GM11168 (cell line): ENCODE measurements around the gene AOPEP.
"Not testable (repeated sequence)": the region's sequence is repeated elsewhere in the genome, so short reads cannot be mapped to it uniquely, and the experiment has no call there.

Experiments
- in situ Hi-C: fragments of 300-500 bp; cut with MboI; formaldehyde crosslinking; loops from one replicate; pipeline ENCODE4 v1.12.0; 2022; ENCODE audit warnings: low sequenced_read_pairs; ENCODE audit not compliant: unreplicated experiment

The AOPEP gene

DNA sequence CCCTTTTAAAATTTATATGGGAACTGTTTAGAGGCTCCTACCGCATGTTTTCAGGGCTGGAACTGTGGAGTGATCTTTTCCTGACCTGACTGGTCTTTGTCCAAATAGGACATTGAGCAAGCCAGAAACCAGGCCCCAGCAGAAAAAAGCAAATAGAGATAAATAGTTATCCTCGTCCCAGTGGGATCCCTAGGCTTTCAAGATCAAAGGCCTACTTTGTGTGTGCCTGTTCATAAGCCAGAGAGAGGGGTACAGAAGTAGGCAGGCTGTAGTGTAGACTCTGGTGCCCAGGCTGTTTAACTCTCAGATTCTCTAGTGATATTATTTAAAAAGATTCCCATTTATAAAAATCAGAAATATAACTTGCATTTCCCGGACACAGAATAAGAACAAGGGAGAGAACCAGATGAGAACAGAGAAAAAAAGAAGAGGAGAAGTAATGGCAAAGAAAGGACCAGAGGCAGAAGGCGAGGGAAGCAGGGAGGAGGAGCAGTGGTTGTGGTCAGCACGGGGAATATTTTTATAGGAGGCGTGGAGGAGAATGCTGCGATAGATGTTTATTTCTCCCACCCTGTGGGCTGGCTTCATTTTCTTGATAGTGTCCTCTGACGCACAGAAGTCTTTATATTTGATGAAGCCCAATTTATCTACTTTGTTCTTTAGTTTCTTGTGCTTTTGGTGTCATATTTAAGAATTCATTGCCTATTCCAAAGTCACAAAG is 101.2 kb downstream of the AOPEP start:
- in situ Hi-C loops, result no loop called here

DNA sequence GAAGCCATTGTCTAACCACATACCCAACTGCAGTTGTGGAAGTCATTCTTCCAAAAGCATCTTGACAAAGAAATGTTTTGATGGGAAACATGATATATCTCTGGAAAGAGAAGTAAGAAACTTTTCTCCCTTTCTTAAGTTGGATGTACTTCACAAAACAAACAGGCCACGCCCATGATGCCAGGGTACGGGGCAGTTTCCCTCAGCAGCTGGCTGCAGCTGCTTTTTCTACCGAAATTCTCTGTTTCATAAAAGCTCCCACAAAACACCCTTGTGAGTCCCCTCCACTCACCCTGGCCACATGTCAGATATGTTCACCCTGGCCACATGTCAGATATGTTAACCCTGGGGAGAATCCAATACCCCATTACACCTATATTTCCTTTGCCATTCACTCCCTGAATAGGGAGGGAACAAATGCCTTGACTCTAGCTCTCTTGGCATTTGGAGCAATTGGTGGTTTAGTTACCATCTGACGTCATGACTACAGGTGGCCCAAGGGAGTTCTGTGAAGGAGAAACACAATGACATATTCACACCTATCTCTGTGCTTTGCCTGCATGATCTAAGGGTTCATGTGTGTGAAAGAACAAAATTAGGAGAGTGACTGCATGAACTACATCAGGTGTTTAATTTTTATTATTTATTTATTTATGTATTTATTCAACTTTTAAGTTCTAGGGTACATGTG is 103.0 kb downstream of the AOPEP start:
- in situ Hi-C loops, result no loop called here

DNA sequence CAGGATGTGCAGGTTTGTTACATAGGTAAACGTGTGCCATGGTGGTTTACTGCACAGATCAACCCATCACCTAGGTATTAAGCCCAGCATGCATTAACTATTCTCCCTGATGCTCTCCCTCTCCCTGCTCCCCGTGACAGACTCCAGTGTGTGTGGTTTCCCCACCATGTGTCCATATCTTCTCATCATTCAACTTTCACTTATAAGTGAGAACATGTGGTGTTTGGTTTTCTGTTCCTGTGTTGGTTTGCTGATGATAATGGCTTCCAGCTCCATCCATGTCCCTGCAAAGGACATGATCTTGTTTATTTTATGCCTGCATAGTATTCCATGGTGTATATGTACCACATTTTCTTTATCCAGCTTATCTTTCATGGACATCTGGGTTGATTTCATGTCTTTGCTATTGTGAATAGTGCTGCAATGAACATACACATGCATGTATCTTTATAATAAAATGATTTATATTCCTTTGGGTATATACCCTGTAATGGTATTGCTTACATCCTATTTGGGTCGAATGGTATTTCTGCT is 103.6 kb downstream of the AOPEP start:
- in situ Hi-C loops, result not testable (repeated sequence)

DNA sequence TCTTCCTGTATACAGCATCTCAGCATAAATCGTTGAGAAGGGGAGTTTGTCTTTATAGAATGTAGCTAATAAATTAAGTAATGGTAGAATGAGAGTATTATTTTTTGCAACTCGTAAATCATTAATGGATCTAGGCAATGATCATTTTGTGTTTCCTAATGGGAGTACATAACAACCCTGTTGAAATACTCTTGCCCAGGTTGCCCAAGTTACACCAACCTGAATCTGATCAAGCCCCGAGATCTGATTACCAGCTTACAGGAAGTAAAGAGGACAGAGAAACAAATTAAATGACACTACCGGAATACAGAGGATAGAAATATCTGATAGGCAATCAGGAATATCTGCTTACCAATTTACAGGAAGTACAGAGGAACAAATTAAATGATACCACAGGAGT is 107.3 kb downstream of the AOPEP start:
- in situ Hi-C loops, result no loop called here

- in situ Hi-C loops, result no loop called here
Measured at GRCh38 chr9:94837404-94837803, 110.9 kb downstream of the AOPEP start.

GRCh38 chr9:94839398-94839797 is 112.9 kb downstream of the AOPEP start:
- in situ Hi-C loops, result no loop called here

- in situ Hi-C loops, result no loop called here
Measured at GRCh38 chr9:94840738-94841137, 114.2 kb downstream of the AOPEP start.

DNA sequence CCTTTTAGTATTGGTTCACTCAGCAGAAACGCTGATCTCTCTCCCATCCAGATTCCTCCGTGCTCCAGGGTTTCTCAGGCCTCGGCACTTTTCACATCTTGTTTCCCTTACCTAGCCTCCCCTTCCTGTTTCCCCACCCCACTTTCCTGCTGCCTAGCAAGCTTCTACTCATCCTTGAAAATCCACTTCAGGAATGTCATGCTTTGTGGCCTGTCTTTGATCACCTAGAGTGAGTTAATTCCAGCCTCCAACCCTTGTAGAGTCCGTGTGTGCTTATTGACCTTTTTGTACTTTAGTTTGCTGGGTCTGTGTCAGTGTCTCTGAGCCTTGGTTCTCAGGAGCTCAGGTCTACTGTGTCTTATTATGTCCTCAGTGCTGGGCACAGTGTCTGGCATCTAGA is 116.6 kb downstream of the AOPEP start:
- in situ Hi-C loops, result no loop called here

DNA sequence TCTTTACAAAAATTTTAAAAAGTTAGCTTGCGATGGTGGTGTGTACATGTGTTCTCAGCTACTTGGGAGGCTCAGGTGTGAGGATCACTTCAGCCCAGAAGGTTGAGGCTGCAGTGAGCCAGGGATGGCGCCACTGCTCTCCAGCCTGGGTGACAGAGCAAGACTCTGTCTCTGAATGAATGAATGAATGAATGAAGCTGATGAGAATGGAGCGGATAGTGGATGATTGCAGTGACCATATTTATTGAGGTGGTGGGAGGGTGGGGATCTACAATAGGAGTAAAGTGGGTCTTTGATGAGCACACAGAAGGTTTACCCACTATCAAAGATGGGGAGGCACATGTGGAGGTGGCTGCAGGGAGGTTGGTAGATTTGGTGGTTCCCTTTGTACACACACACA is 120.2 kb downstream of the AOPEP start:
- in situ Hi-C loops, result no loop called here

DNA sequence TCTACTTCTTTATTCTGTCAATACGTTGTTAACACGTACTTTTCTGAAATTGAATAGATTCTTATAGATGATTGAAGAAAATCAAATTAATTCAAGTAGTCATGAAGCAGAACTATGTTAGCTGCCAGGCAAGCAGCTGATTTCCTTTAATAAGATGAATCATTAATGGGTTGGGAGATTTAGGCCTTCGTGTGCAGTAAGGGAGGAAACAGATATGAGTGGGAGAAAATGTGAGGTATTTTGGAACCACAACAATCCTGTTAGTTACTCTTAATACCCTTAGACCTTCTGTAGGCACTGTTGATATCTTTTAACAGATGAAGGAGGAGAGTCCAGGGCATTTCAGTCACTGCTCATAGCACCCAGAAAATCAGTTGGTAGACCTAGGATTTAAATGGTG is 121.0 kb downstream of the AOPEP start:
- in situ Hi-C loops, result no loop called here

DNA sequence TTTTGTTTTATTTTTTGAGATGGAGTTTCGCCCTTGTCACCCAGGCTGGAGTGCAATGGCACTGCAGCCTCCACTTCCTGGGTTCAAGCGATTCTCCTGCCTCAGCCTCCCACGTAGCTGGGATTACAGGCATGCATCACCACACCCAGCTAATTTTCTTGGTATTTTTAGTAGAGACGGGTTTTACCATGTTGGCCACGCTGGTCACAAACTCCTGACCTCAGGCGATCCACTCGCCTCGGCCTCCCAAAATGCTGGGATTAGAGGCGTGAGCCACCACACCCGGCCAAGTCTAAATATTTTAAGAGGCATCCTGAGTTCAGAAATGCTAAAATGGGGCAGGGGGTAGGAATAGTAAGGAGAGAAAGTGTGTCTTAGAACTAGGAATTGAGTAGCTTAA is 122.3 kb downstream of the AOPEP start:
- in situ Hi-C loops, result not testable (repeated sequence)

GRCh38 chr9:94850540-94851434 is 124.3 kb downstream of the AOPEP start:
- in situ Hi-C loops, result no loop called here

GRCh38 chr9:94851467-94851866 is 125.0 kb downstream of the AOPEP start:
- in situ Hi-C loops, result no loop called here

DNA sequence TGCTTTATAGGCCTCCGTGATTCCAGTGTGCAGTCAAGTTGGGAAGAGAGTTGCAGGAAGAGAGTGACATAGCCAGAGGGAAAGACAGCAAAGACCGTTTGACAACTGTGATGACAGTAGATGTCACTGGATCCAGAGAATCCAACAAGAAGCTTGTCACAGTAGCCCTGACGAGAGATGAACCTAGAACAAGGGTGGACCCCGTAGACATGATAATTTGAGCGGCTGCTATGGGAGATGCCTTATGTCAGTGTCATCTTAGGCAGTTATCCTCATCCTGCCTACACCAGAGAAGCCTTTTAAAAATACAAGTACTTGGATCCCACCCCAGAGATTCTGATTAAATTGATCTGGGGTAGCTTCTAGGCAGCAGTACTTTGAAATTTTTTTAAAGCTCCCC is 125.4 kb downstream of the AOPEP start:
- in situ Hi-C loops, result no loop called here

- in situ Hi-C loops, result no loop called here
Measured at GRCh38 chr9:94852373-94852772, 125.9 kb downstream of the AOPEP start.

DNA sequence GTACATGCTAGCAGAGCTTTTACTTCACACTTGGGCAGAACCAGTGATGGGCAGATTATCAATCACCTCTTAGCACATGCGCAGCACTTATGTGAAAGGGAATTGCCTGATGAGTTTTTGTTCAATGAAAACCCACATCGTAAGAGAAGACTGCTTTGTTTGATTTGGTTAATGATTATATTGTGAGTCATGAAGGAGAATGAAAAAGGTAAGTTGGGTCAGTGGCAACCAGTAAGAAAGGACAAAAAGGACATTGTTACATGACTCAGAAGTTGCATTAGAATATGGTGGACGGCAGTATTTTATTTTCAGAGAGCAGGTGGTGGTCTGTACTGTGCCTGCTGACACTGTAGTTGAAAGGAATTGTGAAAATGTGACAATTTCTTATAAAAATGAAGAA is 127.4 kb downstream of the AOPEP start:
- in situ Hi-C loops, result no loop called here

GRCh38 chr9:94855903-94856302 is 129.4 kb downstream of the AOPEP start:
- in situ Hi-C loops, result no loop called here

DNA sequence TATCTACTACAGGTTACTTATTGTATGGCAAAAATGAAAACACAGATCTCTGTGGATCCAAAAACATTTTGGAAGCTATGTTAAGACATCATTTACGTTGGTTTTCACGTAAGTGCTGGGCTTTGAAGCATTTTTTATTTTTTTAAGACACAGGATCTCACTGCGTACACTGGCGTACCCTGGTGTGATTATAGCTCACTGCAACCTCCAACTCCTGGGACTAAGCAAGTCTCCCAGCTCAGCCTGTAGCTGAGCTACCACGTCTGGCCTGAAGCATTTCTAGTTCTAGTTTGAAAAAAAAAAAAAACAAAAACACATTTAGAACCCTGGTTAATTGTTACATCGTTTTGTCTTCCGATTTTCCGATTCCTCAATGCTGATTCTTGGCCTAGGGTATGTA is 131.3 kb downstream of the AOPEP start:
- in situ Hi-C loops, result no loop called here

- in situ Hi-C loops, result no loop called here
Measured at GRCh38 chr9:94859226-94859625, 132.7 kb downstream of the AOPEP start.

- in situ Hi-C loops, result no loop called here
Measured at GRCh38 chr9:94859891-94860290, 133.4 kb downstream of the AOPEP start.
